Stimulated activated CD8-positive, alpha-beta memory T cell treated with anti-CD3 and anti-CD28 coated beads, Interleukin-4, amount 100 ng/mL, for 48 hours (primary cell): ENCODE data around the gene ACTN3.

ENCODE experiments used
- DNase-seq: peaks from one replicate; pipeline ENCODE4 v3.0.0-alpha.2; 2020

ACTN3 gene

DNA sequence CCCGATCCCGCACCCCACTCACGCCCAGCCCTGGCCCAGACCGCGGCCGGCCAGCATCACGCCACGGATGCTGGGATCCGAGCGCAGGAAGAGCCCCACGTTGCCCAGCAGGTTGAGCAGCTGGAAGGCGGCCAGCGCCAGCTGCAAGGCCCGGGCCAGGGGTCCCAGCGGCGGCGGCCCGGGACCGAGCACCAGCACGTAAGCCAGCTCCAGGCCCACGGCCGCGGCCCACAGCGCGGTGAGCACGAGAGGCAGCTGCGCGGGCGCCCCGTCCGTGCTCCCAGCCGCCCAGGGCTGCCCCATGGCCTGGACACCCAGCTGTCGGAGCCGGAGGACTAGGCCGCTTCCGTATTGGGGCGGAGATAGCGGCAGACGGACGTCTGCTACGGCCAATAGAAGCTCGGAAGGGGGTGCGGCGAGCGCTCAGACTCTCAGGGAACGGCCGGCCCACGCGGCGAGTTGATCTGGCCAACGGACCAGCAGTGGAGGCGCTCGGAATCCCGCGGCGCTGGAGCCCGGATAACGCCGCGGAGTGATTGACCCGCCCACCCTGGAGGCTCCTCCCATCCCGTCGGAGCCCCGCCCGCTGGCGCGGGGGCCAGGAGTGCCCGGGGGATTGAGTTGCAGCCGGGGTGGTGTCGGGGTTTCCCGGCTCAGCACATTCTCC, 869 bp upstream of the ACTN3 start, which contains the start of gene ZDHHC24:
ZDHHC24 (minus strand) TSS at position 348 of the 667 bp plus-strand sequence; CDS start at position 303, 45 bp downstream.
- peak; percentile 95 for DNase-seq

DNA sequence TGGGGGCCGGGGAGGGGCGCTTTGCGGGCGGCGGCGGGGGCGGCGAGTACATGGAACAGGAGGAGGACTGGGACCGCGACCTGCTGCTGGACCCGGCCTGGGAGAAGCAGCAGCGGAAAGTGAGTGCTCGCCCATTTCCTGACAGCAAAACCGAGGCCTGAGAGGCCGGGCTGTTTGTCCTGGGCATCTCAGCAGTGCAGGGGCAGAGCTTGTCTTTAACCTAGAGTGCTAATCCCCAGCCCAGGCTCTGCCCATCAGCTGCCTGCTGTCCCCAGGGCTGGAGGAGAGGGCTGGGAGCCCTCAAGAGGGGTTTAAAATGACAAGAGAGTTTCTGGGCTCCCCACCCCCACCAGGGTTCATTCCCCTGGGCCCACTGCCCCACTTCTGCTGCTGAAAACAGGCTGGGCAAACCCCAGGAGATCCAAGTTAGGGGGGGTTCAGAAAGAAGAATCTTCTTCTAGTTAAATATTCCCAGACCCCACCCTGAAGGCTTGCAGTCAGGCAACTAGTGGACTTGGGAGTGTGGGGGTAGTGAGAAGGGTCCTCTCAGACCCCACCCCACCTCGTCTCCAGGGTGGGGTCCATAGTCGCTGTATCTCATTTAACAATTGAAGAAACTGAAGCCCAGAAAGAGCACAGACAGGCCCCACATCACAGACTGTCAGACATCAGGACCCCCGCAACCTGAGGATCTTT, 411 bp downstream of the ACTN3 start:
- no peak for DNase-seq

DNA sequence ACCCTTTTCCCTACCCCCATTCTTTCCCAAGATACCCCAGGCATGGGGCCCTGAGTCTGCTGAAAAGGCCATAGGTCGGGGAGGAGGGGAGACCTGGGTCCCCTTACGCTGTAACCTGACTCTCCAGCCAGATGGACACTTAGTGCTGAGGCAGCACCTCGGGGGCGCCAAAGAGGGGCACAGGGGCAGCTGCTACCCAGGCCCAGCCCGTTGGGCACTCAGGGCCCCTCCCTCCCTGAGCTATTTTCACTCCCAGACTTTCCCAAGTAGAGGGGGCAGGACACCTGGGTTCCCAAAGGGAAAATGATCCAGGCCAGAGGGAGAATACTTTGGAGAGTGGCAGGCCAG, 933 bp downstream of the ACTN3 start:
- no peak for DNase-seq

DNA sequence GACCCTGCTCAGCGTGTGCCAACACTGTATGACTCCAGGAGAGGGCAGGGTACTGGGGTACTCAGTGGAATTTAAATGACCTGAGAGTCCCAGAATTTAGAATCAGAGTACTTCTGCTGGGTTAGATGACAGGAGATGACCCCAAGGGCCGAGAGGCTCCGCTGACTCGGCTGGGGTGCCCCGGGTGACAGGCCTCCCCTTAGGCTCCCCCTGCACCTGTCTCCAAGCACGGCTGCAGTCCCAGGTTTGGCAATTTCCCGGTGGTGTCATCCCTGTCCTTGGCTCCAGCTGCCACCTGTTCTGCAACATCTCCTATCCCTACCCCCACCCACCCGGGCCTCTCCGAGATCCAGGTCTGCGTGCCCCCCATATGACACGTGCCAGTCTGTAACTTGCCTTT, 1.3 kb downstream of the ACTN3 start:
- DNase-seq: no peak

DNA sequence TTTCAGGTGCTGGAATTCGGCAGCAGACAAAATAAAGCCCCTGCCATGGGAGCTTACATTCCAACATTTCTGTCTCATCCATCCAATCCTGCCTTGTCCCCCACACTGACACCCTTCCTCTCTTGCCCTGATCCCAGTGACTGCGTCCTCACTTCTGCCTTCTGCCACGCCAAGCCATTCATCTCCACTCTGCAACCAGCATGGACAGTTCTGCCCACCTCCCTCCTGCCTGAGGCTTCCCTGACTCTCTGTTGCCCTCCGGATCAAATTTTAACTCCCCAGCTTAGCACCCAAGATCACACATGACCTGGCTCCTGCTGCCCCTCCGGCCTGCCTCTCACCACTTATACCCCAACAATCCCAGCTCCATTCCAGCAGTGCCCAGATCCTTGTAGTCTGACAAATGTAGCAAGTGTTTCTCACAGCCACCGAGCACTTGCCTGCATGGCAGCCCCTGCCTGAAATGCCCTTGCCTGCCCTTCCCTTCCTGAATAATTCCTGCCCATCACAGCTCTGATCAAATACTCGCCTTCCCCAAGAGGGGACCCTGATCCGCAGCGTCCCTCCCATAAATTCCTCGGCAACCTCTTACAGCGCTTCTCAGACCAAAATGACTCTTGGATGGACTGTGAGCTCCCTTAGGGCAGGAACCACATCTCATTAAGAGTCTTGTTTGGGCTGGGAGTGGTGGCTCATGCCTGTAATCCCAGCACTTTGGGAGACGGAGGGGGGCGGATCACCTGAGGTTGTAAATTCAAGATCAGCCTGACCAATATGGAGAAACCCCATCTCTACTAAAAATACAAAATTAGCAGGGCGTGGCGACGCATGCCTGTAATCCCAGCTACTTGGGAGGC, 2.3 kb downstream of the ACTN3 start:
- DNase-seq: no peak

DNA sequence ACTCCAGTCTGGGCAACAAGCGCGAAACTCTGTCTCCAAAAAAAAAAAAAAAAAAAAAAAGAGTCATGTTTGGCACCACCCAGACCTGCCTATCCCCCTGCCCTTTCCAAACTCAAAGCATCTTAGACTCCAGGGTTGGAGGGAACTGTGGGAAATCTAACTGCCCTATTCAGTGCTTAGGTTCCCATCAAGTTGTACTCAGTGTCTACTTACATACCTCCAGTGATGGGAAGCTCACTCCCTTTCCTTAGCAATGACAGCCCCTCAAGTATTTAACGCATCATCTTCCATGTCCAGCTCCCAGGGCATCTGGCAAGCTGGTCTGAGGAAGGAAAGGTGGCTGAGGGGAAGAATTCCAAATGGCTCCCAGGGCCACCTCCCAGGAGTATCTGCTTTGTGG, 3.0 kb downstream of the ACTN3 start:
- DNase-seq: no peak

DNA sequence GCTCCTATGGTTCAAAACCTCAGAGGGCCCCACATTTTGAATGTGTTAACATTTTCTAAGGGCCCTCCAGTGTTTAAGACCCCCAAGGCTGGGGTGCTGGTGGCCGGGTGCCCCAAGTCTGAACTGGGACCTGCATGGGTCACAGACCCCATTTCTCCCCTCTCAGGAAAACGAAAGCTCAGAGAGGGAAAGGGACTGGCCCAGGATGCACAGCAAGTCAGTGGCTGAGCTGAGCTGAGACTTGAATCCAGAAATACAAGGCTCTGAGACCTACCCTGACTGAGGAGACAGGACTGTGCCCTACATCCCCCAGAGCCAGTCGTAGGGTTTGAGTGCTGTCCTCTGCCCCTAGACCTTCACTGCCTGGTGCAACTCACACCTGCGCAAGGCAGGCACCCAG, 4.2 kb downstream of the ACTN3 start:
- DNase-seq: no peak

DNA sequence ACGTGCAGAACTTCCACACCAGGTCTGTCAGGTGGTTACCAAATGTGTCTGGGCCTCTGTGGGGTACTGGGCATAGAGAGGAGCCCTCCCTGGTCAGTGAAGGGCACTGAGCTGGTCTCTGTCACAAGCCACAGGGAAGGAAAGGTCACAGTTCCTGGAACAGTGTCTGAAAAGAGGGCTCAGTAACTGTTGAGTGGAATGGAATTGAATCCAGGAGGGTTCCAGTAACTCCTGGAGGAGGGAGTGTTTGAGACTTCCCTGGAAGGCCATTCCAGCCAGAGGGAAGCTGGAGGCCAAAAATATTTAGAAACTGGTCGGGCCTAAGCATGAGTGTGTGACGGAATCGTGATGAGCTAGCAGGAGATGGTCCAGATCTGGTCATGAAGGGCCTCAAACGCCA, 7.9 kb downstream of the ACTN3 start:
- DNase-seq: no peak

DNA sequence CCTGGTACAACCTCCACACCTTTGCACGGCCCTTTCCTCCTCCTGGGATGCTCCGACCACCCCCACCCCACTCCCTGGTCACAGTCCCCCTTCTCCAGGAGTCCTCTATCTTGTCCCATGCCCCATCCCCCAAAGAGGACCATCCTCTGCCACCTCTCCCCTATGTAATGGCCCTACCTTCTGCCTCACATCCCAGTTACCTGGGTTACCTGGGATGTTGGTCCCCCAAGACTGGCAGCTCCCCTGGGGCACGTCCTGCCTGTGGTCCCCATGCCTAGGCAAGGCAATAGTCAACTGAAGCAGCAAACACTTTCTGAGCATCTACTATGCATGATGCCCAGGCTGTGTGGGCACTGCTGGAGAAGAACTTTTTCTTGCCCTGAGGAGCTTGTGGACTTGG, 8.7 kb downstream of the ACTN3 start:
- DNase-seq: no peak

DNA sequence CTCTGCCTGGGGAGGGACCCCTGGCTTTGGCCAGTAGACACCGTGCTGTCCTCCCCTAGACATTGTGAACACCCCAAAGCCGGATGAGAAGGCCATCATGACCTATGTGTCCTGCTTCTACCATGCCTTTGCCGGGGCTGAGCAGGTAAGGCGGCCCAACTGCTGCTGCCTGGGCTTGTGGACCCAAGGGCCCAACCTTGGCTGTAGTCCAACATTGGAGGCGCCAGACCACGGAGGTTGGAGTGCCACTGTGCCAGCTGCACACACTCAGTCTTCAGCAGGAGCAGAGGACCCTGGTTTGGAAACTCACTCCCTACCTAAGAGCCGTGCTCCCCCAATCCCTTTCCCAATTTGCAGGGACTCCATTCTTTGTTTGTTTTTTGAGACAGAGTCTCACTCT, 9.4 kb downstream of the ACTN3 start:
- no peak for DNase-seq

DNA sequence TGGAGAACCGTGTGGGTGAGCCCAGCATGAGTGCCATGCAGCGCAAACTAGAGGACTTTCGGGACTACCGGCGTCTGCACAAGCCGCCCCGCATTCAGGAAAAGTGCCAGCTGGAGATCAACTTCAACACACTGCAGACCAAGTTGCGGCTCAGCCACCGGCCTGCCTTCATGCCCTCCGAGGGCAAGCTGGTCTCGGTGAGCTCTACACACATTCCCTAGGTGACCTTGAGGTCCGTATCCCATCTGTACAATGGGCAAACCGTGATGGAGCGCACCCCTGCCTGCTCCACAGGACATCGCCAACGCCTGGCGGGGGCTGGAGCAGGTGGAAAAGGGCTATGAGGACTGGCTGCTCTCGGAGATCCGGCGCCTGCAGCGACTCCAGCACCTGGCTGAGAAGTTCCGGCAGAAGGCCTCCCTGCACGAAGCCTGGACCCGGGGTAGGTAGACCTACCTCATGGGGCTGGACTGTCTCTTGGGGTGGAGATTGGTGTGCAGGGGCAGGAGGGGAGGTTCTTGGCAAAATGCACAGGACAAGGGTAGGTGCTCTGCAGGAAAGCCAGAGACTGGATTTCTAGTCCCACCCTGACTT, 11.1 kb downstream of the ACTN3 start:
- no peak for DNase-seq

DNA sequence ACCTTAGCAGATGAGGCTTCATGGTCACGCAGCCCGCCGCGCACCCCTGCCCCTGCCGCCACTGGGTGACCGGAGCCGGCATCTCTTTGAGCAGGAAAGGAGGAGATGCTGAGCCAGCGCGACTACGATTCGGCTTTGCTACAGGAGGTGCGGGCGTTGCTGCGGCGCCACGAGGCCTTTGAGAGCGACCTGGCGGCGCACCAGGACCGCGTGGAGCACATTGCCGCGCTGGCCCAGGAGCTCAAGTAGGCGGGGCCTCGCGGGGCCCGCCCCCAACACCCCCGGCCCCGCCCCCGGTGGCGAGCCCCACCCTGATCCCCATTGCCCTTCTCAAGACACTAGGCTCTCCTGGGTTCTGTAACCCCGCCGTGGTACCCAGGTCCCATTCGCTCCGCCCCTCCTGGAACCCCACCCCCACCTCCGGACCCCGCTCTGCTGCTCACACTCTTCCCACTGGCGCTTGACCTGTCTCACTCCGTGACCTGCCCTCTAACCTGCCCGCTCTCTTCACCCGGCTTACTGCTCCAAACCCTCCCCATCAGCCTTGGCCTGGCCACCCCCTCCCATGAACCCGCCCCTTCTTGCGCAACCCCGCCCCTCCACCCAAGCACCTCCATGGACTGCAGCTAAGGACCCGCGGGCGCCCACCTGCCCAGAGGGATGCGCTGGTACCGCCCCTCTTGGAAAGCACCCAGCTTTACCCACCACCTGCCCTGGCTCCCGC, 12.6 kb downstream of the ACTN3 start:
- peak; percentile 50 for DNase-seq

DNA sequence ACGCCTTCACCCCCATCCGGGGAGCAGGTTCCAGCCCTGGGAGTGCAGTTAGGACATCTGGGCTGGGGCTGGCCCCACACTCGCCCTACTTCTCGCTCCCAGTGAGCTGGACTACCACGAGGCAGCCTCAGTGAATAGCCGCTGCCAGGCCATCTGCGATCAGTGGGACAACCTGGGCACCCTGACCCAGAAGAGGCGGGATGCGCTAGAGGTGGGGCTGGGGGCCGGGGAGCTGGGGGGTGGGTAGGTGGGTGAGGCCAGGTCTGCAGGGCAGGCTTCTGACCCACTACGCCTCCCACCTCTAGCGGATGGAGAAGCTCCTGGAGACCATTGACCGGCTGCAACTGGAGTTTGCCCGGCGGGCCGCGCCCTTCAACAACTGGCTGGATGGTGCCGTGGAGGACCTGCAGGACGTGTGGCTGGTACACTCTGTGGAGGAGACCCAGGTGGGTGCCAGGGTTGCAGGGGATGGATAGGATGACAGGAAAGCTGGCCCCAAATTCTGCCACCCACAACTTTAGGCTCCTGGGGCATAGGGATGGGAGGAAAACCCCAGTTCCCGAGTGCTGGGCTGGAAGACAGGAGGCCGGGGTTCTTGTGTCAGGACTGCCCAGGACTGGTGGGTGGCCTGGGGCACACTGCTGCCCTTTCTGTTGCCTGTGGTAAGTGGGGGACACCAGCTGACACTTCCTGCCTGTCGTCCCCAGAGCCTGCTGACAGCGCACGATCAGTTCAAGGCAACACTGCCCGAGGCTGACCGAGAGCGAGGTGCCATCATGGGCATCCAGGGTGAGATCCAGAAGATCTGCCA, 13.4 kb downstream of the ACTN3 start:
- DNase-seq: no peak

DNA sequence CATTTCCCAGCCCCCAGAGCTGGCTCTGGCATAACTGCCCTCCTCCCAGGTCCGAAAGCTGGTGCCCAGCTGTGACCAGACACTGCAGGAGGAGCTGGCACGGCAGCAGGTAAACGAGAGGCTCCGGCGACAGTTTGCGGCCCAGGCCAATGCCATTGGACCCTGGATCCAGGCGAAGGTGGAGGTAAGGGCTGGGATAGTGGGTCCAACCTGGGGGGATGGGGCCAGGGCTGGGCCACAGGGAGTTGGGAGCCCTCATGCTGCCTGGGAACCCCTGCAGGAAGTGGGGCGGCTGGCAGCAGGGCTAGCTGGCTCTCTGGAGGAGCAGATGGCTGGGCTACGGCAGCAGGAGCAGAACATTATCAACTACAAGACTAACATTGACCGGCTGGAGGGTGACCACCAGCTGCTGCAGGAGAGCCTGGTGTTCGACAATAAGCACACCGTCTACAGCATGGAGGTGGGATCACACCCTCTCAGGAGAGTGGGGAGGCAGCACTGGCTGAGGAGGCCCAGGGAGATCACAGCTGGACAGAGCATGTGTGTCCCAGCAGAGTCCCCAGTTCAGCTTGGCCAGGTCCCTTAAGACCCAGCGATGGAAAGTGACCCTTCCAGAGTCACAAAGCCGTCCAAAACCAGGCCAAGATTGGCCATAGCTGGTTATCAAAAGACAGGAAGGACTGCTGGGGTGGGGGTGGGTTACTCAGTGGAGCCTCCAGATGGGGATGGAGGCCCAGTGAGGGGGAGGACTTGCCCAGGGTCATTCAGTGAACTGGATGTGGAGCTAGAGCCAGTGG, 14.7 kb downstream of the ACTN3 start:
- no peak for DNase-seq

DNA sequence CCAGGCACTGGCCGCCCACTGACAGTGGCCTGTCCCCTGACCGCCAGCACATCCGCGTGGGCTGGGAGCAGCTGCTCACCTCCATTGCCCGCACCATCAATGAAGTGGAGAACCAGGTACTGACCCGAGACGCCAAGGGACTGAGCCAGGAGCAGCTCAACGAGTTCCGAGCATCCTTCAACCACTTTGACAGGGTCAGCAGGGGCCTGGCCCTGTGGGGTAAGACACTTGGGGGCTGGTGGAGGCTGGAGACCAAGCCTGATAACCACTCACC, 15.2 kb downstream of the ACTN3 start:
- no peak for DNase-seq

DNA sequence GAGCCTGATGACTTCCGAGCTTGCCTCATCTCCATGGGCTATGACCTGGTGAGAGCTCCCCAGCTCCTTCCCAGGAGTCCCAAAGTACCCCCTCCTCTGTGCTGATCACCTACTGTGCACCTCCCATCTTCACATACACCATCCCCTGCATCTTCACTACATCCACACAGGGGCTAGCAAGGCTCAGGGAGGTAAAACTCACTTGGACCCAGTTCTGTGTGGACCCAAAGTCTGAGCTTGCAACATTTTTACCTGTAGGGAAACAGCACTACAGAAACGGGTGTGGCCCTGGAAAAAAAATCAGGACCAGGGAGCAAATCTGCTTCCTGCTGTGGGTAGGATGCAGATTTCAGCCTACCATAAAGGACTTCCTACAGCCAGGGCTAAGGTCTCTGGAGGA, 15.6 kb downstream of the ACTN3 start:
- DNase-seq: no peak

DNA sequence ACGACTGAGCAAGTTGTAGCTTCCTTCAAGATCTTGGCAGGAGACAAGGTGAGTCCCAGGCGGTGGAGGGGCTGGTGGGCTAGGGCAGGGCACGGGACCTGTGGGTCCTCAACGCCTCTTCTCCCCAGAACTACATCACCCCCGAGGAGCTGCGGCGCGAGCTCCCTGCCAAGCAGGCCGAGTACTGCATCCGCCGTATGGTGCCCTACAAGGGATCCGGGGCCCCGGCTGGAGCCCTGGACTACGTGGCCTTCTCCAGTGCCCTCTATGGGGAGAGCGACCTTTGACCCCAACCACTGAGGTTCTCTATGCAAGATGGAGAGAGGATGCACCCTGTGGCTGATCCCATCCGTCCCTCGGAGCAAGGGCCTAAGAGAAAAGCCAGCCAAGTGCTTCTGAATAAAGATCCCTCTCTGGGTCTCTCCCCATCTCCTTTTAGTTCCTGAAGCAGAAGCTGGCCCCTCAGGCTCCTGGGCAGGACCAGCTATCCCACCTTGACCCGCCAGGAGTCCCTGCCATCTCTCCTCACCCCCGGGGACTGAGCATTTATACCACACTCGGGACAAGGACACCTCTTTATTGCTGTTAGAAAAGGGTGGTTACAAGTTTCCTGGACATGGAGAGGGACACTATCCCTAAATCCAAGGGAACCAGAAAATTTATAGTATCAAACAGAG, 16.3 kb downstream of the ACTN3 start:
- no peak for DNase-seq

DNA sequence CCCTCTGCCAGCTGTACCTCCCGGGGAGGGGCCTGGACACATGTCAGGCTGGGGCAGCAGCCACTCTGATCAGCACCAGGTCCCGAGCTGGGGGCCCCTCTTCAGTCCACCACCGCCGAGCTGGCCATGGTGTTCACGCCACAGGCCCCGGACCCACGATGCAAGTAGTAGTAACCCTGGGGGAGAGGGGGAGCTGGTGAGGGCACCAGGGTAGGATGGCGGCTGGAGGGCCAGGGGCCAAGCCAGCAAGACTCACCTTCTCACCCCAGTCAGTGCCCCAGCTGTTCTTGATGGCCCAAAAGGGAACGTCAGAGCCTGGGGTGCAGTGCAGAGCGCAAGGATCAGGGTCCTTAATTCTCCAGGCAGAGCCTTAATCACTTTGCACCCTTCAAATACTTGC, 17.1 kb downstream of the ACTN3 start:
- DNase-seq: no peak

DNA sequence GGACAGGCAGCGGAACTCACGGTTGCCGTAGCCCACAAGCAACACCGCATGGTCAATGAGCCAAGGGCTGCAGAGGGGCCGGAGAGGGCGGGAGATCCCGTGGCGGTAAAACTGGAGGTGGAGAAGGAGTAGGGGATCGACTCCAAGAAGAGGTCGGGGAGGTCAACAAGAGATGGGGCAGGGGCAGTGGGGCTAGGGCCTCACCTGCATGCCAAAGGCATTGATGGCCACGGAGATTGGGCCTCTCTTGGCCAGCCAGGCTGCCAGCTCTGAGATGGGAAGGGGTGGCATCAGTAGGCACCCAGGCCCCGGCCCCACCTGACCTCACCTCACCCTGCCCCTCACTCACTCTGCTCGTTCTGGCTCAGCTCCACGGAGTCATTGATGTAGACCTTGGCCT, 17.8 kb downstream of the ACTN3 start:
- no peak for DNase-seq

DNA sequence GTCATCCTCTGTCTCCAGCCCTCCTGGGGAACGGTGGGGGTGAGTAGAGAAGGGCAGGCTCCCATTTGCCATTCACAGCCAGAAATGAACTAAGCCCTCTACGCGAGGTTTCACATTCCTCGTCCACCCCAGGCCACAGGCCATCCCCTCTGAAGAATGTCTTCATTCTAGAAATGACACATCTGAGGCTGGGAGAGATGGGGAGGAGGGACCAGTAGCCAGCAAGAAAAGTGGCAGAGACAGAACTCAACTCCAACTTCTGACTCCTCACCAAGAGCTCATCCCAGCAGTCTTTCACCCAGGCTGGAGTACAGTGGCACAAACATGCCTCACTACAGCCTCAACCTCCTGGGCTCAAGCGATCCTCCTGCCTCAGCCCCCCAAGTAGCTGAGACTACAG, 18.3 kb downstream of the ACTN3 start:
- no peak for DNase-seq

DNA sequence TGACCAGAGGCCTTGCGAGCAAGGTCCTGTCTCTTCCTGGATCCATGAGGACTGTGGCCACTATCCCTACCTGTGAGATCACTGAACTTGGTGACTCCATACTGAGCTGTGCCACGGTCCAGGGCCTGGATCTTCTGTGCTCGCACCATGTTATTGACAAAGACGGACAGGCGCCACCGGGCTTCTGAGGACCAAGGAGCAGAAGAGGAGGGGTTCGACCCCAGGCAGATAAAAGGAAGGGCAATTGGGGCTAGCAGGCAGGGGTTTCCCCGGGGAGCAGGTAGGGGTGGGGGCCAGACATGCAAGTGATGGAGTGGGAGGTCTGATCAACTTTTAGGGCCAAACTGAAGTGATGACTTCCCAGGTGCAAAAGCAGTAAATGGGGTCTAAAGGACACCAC, 19.5 kb downstream of the ACTN3 start:
- no peak for DNase-seq
